NT2/D1 (cell line): Measurements from ENCODE around the gene BCL7A.

ENCODE experiments used
- DNase-seq: peaks from one replicate; pipeline ENCODE4 v3.0.0-alpha.2; 2011; ENCODE audit warnings: low read depth, low spot score
- H3K27me3 ChIP-seq: 2 replicates; pipeline ENCODE4 v1.6.0; 2011; ENCODE audit warnings: mild to moderate bottlenecking; ENCODE audit not compliant: insufficient read length, insufficient read depth
- H3K36me3 ChIP-seq: 2 replicates; pipeline ENCODE4 v1.6.1; 2011; ENCODE audit warnings: mild to moderate bottlenecking, low read length, mixed read lengths; ENCODE audit not compliant: insufficient read depth, insufficient read length
- H3K4me1 ChIP-seq: 2 replicates; pipeline ENCODE4 v1.5.1; 2011; ENCODE audit not compliant: insufficient read depth, insufficient read length
- H3K4me3 ChIP-seq: 2 replicates; pipeline ENCODE4 v1.5.1; 2011; ENCODE audit warnings: low read depth; ENCODE audit not compliant: insufficient read length
- H3K9ac ChIP-seq: 2 replicates; pipeline ENCODE4 v1.6.0; 2011; ENCODE audit warnings: low read depth; ENCODE audit not compliant: insufficient read length
- H3K9me3 ChIP-seq: 2 replicates; pipeline ENCODE4 v1.5.1; 2011; ENCODE audit warnings: mild to moderate bottlenecking, low read length; ENCODE audit not compliant: insufficient read depth
- SUZ12 ChIP-seq: IDR thresholded peaks from 2 replicates; pipeline ENCODE4 v1.6.1; 2011; ENCODE audit not compliant: insufficient read length, insufficient read depth; ENCODE audit errors: extremely low read depth
- YY1 ChIP-seq: IDR thresholded peaks from 2 replicates; pipeline ENCODE4 v1.6.1; 2011; ENCODE audit not compliant: insufficient read length, insufficient read depth
- ZNF274 ChIP-seq: IDR thresholded peaks from 2 replicates; pipeline ENCODE4 v1.6.1; 2011; ENCODE audit warnings: mild to moderate bottlenecking, low read depth, low read length

Gene BCL7A

GRCh38 chr12:122076743-122077495, 55.2 kb downstream of the BCL7A start:
- TF ChIP-seq ZNF274 (no peak), YY1 (no peak), SUZ12 (no peak)
- Histone ChIP-seq H3K9me3 (no peaks in the 10 kb centered on the region), H3K27me3 (peaks cover 14% of the 10 kb centered on the region), H3K4me3 (no peak overlapping the region), H3K4me1 (peaks cover 7% of the 10 kb centered on the region), H3K36me3 (no peaks in the 10 kb centered on the region), H3K9ac (no peak overlapping the region)
- DNase-seq, result no peak

- Histone ChIP-seq H3K27me3 (peaks cover 14% of the 10 kb centered on the region), H3K9me3 (no peaks in the 10 kb centered on the region), H3K4me1 (peaks cover 7% of the 10 kb centered on the region), H3K4me3 (peak within 1 kb of the TSS; percentile 81), H3K36me3 (peaks cover 3% of the 10 kb centered on the region), H3K9ac (peak within 1 kb of the TSS; percentile 90)
- peak; percentile 80 for DNase-seq
- no peak for TF ChIP-seq SUZ12
- no peak for TF ChIP-seq ZNF274
- TF ChIP-seq YY1, result no peak
Observed at GRCh38 chr12:122078141-122079032, 56.7 kb downstream of the BCL7A start, which contains the start of gene MLXIP. Gene MLXIP (plus strand): TSS chr12:122078756. CDS start chr12:122078854, 98 bp downstream.

GRCh38 chr12:122079033-122079531, 57.4 kb downstream of the BCL7A start:
- Histone ChIP-seq H3K4me3 (peak overlapping the region; percentile 81), H3K9ac (peak overlapping the region; percentile 90), H3K36me3 (peaks cover 10% of the 10 kb centered on the region), H3K27me3 (peaks cover 14% of the 10 kb centered on the region), H3K4me1 (peaks cover 7% of the 10 kb centered on the region), H3K9me3 (no peaks in the 10 kb centered on the region)
- no peak for DNase-seq
- TF ChIP-seq ZNF274 (no peak), SUZ12 (no peak), YY1 (no peak)

GRCh38 chr12:122079532-122080081, 57.9 kb downstream of the BCL7A start:
- H3K9me3 ChIP-seq, result no peaks in the 10 kb centered on the region
- H3K9ac ChIP-seq, result peak overlapping the region; percentile 90
- H3K4me3 ChIP-seq, result peak overlapping the region; percentile 81
- peaks cover 14% of the 10 kb centered on the region for H3K27me3 ChIP-seq
- no peak for DNase-seq
- H3K4me1 ChIP-seq, result peaks cover 7% of the 10 kb centered on the region
- H3K36me3 ChIP-seq, result peaks cover 13% of the 10 kb centered on the region
- TF ChIP-seq ZNF274, result no peak
- TF ChIP-seq SUZ12, result no peak
- TF ChIP-seq YY1, result no peak

- H3K27me3 ChIP-seq, result peaks cover 14% of the 10 kb centered on the region
- no peaks in the 10 kb centered on the region for H3K9me3 ChIP-seq
- H3K4me3 ChIP-seq, result peak overlapping the region; percentile 81
- peaks cover 7% of the 10 kb centered on the region for H3K4me1 ChIP-seq
- H3K9ac ChIP-seq, result peak overlapping the region; percentile 90
- no peak for DNase-seq
- TF ChIP-seq SUZ12, result no peak
- TF ChIP-seq ZNF274, result no peak
- no peak for TF ChIP-seq YY1
- H3K36me3 ChIP-seq, result peaks cover 18% of the 10 kb centered on the region
Observed at GRCh38 chr12:122080149-122081082, 58.7 kb downstream of the BCL7A start.

- Histone ChIP-seq H3K9me3 (no peaks in the 10 kb centered on the region), H3K27me3 (peaks cover 14% of the 10 kb centered on the region), H3K4me1 (peaks cover 7% of the 10 kb centered on the region), H3K4me3 (no peak overlapping the region), H3K36me3 (peaks cover 25% of the 10 kb centered on the region), H3K9ac (no peak overlapping the region)
- TF ChIP-seq ZNF274 (no peak), SUZ12 (no peak), YY1 (no peak)
- no peak for DNase-seq
Observed at GRCh38 chr12:122081083-122081696, 59.5 kb downstream of the BCL7A start.
